GM15510 (cell line): ENCODE measurements around the gene ADD2.

ENCODE experiments used
- POLR2A ChIP-seq: IDR thresholded peaks from 3 replicates; pipeline ENCODE4 v1.6.1; 2011; ENCODE audit warnings: borderline replicate concordance; ENCODE audit not compliant: insufficient read length; ENCODE audit errors: extremely low read depth

Gene ADD2

DNA sequence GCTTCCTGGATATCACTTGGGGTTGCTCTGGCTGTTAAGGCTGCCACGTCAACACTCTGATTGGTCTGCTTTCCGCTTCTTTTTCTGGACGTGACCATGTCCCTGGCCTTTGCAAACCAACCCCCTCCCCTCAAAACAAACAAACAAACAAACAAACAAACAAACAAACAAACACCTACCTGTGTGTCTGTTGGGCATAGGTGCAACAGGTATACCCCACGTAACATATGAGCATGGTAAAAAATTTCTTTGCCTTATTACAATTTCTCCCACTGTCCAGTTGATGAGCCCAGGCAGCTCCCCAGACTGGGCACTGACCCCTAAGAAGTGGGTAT is 80.6 kb downstream of the ADD2 start:
- TF ChIP-seq POLR2A, result no peak

DNA sequence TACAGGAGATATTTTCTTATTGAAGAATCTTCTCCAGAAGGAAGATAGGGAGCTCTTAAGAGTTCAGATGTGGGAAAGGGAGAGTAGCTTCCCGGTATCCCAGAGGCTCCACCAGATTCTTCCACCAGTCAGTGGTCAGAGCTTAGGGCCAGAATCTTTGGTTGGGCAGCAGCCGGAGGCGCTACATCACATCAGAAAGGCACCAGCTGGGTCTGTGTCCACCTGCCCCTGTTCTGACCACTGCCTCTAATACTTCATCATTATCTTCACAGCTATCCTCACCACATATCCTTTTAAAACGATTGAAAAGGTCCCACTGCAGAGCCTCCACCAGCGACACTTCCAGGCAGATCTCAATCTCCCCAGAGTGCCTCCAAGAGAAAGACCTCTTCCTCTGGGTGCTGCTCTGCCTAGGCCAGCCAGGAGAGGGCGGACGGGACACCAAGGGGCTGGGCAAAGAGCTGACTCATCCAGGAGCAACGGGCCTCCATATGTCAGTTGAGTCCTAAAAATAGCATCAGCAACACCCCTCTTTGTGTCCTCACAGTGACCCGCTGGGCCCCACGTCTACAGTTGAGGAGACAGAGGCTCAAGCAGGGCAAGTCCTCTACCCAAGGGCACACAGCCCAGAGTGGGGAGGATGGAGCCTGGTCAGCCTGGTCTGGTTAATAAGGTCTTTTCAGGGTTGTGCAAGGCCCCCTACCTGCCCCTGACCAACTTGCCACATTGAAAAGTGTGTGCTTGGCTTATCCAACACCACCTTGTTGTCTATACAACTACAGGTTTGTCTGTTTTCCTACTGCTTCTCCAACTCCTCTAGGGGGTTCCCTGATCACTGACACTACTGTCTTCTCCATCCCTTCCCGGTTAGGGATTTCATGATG is 81.2 kb downstream of the ADD2 start:
- TF ChIP-seq POLR2A, result no peak

DNA sequence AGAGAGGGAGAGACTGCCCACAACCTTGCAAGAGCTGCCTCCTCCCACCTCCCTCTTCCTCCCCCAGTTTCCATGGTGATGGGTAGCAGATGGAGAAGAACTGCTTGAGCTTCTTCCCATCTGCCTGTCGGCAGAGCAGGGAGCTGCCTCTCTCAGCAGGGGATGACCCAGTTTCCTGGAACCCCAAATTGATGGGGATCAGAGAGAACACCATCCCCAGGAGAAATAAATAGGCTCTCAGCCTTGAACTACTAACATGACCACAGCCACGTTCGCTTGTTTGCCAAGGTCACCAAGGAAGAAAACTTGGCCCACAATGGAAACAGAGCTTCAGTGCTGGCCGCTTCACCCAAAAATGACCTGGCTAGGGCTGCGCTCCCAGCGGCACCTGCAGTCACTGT is 82.2 kb downstream of the ADD2 start:
- TF ChIP-seq POLR2A, result no peak

DNA sequence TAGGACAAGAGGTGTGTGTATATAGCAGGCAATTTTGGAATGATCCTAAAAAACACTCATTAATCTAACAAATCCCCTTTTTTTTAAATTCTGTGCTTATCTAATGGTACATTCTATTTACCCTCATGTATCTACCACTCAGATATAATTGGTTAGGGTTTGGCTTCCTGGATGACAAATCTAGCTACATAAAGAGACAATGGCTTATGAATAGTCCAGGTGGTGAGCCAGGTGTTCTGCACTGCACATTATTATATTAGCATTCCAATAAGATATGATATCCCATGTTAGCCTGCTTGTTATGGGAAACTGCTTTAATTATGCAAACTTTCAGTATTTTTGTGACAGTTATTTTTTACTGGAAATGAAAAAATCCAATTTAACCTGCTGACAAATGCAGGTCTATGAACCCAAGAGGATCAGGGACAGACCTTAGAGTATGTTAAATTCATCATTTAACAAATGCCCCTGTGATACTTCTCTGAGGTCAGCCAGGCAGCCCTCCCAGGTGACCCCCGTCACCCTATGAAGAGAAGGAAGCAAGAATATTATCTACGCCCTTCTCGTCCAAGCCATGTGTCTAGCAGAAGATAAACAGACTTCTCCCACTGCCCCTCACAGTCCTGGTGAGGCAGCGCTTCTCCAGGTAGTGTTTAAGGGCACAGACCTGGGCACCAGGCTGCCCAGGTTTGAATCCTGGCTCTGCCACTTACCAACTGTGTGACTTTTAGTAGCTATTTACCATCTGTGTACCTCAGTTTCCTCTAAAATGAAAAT is 83.0 kb downstream of the ADD2 start:
- TF ChIP-seq POLR2A, result no peak

DNA sequence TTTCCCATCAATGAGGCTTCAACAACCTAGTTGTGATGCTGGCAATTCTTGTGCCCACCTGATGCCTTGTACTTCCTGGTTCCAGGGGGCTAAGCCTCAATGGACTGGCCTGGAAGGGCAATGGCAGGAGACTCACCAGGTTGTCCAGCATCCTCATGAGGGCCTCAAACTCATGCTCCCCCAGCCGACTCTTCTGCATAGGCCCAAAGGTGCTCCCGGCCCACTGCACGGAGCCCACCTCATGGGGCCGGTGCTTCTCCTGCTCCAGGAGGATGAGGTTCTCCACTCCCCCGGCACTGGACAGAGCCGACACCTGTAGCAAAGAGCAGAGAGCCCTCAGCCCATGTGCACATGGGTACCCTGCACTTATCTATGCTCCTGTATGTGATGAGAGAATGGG is 84.5 kb downstream of the ADD2 start:
- no peak for TF ChIP-seq POLR2A

DNA sequence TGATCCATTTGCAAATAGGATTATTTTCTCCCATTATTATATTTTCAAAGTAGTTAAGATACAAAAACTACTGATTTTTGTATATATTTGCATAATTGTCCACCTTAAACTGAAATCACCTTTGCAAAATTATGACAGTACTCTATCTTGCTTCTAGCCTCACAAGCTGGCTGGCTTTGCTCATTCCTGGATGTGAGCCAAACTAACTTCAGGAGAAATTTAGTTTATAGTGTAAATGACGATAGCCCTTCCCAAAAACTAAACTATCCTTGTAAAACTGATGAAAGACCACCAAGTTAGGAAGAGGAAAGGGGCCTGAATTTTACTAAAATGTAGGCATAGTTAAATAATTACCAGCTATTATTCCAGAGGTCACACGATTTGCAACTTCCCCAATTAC is 87.3 kb downstream of the ADD2 start:
- no peak for TF ChIP-seq POLR2A

DNA sequence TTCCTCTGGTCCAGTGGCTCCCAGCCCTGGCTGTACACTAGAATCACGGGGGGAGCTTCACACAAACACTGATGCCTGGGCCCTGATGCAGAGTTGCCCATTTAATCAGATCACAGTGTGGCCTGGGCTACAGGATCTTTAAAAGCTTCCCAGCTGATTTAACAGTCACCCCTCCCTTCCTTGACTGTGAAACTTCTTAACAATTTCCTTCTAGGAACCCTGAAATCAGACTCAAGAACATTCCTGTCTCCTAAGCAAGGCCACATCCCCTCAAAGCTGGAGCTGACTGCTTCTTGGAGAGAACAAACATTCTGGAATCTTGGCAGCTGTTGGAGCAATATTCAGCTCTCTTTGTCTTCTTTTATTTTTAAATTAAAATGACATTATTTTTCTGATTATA is 88.7 kb downstream of the ADD2 start:
- no peak for TF ChIP-seq POLR2A

DNA sequence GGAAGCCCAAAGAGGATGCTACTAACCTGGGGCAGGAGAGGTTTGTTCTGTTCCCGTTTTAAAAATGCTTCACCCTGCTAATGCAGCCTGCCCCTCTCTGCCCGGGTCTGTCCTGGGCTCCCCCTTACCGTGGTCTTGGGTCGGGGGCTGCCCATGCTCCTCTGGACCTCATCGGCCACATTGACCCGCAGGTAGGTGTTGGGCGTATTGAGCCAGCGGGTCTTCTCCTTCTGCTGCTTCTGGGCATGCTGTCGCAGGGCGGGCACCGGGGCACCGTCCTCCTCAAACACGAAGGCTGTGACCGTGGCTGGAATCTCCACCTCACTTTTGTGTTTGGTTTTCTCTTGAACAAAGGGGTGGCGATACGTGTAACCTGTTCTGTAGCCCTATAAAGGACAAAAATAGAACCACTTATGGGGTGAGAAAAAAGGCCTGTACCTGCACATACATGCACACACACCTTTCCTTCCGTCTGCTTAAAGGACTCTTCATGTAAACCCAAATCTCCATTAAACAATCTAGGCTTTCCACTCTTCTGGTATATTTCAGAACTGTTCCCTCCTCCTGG is 89.3 kb downstream of the ADD2 start:
- no peak for TF ChIP-seq POLR2A

DNA sequence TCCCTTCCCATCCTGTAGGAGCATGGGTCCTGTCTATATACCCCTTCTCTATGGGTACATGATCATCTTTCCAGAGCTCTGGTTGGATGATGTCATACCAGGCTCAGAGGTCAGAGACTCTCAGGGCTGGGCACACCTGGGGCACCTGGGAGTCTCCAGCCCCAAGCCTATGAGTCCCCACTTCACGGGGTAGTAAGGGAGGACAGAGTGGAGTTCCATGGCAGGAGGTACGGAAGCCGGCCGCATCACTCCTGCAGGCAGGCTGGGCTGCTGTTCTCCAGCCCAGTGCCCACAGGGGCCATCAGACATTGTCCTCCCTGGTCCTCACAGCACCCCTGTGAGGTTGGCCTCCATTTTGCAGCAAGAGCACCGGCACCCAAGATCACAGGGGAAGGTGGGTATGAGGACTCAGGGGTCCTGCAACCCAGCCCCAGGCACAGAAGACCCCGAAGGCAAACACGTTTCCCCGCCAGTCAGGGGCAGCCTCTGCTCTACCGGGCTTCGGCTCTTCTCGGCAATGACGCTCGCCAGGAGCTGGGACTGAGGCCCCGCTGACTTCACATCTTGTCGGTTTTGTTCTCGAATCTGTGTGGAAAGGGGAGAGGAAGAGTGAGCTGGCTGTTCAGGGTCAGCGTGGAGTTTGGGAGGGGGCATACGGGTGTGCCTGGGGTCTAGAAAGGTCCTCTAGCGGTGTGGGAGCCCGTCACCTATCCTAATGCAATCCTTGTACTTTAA is 91.5 kb downstream of the ADD2 start:
- no peak for TF ChIP-seq POLR2A

DNA sequence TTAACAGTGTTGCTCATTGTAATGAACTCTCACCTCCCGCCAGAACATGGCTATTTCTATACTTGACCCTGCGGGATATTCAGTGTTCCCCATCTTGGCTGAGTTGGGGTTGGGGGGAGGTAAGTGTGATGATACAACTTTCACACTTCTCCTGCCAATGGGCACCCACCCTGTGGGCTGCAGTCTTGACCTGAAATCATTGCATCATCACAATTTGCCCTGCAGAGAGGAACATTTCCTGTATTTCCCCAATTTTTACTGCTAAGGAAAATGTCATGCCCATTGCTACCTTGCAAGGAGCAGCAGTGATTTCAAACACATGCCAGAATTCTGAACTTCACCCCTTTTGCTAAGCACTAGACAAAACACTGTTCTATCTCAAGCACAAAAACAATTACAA is 92.1 kb downstream of the ADD2 start:
- TF ChIP-seq POLR2A, result no peak

DNA sequence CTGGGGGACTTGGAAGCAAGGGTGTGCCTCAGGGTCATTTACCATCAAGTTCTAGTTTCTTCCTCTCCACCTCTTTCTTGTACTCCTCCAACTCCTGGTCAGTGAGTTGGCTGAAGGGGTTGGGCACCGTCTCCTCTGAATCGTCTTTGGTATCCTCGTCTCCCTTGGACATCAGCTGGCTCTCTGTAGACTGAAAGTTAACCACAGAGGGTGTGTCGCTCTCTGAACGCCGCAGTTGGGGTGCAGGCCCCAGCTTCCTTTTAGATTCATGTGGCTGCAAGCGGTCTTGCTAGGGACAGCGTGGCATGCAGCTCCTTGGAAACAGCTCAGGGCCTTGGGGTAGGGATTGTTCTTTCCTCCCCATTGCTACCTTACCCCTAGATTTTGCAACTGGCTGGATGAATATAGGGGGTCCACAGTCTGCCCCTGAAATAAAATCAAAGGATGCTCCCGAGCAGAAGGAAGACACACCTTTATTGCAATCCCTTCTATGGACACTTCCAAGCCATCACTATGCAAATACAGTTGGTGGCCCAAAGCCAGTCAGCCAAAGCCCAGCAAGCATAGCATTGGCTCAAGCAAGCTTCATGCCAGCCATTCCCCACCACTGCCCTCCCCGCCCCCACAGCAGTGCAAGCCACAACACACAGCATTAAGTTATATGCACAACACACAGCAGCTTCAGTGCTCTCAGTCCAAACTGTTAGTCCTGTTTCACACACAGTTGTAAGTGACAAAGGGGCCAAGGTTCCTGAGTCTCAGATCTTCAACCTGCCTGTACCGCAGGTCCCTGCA is 93.2 kb downstream of the ADD2 start:
- TF ChIP-seq POLR2A, result no peak

DNA sequence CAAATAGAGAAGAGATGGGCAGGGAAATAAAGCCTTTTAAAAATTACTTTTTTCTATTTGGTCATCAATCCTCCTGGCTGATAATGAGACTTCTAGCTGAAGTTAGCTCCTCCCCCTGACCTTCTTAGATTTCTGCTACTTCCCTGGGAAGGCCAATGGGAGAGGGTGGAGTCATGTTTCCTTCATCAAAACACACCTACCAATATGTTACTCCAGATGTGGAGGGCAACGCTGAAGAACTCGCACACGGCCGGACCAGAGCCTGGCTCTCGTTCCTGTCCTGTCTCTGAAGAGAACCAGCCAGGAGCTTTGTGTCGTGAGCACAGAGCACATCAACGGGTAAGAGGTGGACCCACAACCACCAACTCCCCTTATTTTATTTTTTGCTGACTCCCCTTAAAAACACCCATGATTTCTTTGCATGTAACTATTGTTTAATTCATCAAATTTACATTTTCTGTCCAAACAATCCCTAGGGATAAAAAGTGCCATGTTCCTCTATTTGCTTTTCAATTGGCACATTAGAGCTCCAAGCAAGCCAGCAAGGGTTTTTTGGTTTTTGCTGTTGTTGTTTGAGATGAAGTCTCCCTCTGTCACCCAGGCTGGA is 94.9 kb downstream of the ADD2 start:
- TF ChIP-seq POLR2A, result no peak

DNA sequence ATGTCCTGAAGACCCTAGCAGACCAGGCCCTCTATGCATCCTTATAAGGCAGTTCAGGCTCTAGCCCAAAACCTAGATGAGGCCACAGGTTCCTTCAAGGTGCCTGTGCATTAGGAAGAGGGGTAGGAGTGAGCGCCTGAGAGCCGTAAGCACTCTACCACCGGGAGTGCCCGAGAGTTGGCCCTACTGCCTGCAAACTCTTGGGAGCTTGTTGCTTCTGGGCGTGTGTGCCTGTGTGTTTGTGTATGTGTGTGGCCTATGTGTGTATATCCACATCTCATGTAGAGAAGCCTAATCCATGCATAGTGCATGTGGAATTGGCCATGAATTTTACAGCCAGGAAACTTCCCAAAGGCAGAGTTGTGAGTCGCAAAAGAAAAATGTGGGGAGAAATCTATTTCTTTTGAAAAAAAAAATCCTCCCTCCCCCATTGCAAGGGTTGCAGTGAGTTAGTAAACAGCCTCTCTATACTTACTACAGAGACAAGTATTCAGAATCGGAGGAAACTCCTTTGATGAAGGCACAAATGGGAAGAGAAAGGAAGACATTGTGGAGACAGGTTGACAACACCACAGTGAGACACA is 96.8 kb downstream of the ADD2 start:
- no peak for TF ChIP-seq POLR2A
